ENCODE results near the gene PLAC9.

GRCh38 chr10:80140251-80140650 lies 7.7 kb downstream of the PLAC9 start:
- TF ChIP-seq, protein P1, sequence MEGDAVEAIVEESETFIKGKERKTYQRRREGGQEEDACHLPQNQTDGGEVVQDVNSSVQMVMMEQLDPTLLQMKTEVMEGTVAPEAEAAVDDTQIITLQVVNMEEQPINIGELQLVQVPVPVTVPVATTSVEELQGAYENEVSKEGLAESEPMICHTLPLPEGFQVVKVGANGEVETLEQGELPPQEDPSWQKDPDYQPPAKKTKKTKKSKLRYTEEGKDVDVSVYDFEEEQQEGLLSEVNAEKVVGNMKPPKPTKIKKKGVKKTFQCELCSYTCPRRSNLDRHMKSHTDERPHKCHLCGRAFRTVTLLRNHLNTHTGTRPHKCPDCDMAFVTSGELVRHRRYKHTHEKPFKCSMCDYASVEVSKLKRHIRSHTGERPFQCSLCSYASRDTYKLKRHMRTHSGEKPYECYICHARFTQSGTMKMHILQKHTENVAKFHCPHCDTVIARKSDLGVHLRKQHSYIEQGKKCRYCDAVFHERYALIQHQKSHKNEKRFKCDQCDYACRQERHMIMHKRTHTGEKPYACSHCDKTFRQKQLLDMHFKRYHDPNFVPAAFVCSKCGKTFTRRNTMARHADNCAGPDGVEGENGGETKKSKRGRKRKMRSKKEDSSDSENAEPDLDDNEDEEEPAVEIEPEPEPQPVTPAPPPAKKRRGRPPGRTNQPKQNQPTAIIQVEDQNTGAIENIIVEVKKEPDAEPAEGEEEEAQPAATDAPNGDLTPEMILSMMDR (IDR thresholded peaks at IDR 0.05; ENCODE audit: low read depth, low read length, poor library complexity, severe bottlenecking) = no peak
- no peak for TF ChIP-seq EZH2phosphoT487 (IDR thresholded peaks at IDR 0.05; ENCODE audit: borderline replicate concordance, low read length)
